ENCODE results near the gene HMCN2. TPM values are rescaled to one million over a fixed set of nuclear protein-coding genes. Genes with fewer than 3 reads are reported as not detected.
"Not testable (repeated sequence)": the region's sequence is repeated elsewhere in the genome, so short reads cannot be mapped to it uniquely, and the experiment has no call there.

Gene HMCN2
- polyA plus RNA-seq, 3 donors = 1.2 to 1.8 (median 1.6) TPM

DNA sequence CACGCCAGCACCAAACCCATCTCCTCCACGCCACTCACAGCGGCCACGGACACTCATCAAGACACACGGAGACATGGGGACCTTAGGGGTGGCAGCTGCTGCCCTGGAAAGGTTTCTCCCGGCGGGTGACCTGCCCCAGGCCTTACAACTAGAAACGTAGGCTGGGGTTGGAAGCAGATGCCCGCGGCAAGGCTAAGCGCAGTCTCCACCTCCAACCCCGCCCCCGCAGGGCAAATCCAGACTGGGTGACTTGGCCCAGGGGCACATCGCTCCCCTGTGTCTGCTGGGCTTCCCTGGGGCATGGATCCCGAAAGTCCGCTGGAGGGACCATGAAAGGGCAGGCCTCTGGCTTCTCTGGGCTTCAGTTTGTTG lies 167.2 kb downstream of the HMCN2 start:
- no peak for DNase-seq

DNA sequence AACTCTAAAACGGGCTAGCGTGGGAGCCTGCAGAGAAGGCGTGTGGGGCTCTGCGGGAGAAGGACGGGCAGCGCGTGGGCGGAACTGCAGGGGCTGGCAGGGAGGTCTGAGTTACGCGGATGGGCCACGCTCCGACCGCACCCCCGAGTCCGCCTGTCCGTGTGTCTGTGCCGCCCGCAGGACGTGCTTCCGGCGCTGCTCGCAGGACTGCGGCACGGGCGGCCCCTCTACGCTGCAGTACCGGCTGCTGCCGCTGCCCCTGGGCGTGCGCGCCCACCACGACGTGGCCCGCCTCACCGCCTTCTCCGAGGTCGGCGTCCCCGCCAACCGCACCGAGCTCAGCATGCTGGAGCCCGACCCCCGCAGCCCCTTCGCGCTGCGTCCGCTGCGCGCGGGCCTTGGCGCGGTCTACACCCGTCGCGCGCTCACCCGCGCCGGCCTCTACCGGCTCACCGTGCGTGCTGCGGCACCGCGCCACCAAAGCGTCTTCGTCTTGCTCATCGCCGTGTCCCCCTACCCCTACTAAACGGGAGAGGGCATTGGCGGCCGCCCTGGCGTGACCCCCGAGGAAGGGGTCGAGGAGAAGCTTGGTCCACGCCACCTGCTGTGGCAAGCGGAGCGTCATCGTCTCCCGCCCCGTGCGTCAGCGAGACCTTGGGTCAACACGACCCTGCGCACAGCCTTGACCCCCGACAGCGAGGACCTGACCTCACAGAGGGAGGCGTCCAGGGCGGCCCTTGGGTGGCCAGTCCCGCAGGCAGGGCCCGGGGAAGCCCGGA lies 167.8 kb downstream of the HMCN2 start:
- DNase-seq = no peak

DNA sequence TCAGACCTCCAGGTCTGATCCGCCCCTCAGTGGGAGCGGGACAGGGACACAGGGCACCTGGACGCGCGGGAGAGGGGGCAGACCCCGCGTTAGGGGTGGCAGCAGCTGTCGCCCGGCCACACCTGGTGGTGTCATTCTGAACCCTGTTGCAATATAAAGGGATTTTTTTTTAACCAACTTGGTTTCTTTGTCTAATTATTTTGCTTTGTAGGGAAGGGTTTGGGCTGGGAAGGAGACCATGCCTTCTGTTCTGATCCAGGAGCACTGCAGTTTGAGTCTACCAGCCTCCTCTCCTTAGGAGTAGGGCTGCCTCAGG lies 168.3 kb downstream of the HMCN2 start:
- no peak for DNase-seq

DNA sequence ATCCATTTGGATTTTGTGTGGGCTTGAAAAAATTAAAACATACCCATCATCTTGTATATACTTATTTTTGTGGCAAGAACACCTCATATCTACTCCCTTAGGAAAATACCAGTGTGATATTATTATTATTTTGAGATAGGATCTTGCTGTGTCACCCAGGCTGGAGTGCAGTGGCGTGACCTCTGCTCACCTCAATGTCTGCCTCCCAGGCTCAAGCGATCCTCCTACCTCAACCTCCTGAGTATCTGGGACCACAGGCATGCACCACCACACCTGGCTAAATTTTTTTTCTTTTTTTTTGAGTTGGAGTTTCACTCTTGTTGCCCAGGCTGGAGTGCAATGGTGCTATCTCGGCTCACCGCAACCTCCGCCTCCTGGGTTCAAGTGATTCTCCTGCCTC lies 169.1 kb downstream of the HMCN2 start:
- not testable (repeated sequence) for DNase-seq

DNA sequence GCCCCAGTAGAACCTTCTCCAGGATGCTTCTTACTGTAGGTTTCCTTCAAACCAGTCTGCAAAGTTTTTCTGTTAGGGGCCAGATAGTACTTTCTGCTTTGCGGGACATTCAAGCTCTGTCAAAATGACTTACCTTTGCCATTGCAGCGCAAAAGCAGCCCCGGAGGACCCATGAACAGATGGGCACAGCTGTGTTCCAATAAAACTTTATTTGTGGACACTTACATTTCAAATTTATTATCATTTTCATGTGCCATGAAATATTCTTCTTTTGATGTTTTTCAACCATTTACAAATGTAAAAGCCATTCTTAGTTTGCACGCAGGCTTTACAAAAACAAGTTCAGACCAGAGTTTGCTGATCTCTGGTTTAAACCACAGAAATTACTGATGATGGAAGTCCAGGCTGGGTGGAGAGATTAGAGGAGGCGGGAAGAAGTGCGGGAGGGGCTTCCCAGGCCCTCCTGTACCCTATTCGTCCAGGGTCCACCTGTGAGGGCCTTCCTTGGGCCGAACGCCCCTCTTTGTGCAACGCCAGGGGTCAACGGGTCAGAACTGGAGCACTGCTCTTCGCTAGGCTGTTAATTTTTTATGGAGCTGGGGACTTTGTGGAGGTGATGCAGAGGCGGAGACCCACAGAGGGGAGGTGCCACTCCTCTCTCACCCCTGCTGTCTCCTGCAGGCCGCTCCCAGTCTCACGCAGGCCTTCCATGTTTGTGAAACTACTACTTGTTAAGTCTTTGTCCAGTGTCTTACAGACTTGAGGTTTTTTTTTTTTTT lies 171.6 kb downstream of the HMCN2 start:
- DNase-seq = no peak

DNA sequence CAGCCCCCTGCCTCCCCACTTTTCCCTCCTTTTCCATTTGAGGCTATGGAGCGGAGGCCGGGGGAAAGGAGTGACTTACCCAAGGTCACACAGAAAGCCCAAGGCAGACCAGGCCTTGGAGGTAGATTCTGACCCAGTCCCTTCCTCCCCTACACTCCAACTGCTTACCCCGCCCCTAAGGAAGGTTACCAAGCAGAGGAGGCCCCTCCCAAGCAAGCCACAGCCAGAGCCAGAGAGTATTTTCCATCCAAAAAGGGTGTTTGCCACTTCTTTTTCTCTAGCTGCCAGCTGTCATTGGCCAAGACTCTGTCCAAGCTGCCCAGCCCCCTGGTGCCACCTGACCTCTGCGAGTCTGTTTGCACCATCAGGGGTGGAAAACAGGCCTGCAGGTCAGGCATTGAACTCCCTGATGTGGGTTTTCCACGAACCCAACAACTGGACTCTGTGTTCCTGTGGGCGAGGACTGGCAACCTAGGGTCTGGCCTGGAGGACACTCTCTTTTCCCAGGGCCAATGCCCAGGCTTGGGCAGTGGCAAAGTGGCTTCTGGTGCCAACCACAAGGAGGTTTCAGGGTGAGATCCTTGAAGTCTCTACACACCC lies 172.9 kb downstream of the HMCN2 start:
- DNase-seq = no peak

DNA sequence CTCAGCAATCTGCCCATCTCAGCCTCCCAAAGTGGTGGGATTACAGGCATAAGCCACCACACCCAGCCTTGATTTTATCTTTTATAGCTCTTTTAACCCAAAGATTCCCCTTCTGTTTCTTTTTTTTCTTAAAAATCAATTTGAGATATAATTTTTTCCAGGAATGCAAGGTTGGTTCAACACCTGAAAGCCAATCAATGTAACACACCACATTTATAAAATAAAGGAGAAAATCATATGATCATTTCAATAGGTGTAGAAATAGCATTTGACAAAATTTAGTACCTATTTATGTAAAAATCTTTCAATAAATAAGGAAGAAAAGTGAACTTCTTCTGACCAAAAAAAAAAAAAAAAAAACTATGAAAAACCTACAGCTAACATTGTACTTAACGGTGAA lies 175.5 kb downstream of the HMCN2 start:
- DNase-seq = no peak

DNA sequence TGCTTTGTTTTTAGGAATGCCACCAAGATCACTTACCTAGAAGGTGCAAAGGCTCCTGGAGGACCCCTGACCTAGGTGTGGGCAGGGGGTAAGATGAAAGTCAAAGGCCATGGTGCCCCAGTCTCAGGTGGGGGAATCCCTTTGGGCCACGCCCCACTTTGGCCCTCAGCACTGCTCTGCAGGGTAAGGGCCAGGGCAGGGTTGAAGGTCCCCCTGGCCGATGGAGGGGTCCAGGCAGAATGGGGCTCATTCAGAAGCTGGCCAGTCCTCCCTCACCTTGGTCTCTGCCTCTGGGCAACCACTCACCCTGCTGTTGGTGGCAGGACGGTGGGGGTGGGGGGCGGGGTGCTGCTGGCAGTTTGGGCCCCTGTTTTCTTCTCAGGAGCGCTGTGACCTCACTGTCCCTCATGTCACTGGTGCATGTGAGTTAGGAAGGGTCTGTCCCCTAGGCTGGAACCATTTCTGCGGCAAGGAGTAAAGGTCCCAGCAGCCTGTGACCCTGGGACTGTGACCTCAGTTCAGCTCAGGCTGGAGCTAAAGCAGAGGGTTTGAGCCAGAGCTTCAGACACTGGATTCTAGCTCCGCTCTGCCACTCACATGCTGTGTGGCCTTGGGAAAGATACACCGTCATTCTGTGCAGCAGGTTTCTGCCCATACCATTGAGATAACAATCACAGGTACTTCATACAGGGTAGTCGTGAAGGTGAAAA lies 177.3 kb downstream of the HMCN2 start:
- no peak for DNase-seq

DNA sequence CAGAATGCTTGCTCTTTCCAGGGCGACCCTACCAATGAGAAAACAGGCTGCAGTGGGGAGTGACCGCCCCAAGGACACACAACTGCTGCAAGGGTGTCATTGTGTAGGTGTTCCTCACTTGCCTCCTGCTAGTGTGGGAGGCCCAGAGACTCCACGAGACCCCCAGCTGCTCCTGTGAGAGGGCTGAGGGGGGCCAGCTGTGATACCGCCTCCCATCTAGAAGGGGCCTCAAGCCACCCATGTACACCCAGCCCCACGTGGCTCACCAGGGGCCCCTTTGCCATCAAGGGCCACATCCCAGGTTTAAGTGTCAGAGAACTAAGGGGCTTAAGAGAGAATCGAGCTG lies 177.9 kb downstream of the HMCN2 start:
- no peak for DNase-seq

DNA sequence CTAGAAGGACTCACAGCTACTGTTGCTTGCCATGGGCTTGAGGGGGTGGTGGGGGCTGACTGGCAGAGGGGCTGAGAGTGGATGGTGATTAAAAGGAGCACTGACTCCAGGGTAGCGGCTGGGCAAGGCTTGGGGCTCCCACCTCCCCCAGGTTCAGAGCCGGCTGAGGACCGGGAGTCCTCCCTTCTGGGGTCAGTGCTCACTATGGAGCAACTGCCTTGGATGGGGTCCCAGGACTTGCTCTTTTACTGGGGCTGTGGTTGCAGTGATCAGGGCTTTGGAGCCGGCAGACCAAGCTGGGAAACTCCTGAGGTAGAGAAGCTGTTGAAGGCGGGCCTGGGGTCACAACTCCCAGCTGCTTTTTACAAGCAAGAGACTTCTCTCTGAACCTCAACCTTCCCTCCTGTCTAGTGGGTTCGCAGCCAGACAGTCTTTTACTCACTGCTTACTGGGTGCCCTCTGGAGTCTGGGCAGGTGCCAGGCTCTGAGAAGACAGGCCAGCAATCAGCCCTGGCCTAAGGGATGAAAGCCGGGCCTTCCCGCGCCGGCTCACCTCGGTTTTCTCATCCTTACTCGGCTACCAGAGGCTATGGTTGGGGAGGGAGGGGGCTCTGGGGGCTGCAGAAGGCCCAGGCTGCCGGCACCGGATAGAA lies 178.4 kb downstream of the HMCN2 start:
- no peak for DNase-seq

DNA sequence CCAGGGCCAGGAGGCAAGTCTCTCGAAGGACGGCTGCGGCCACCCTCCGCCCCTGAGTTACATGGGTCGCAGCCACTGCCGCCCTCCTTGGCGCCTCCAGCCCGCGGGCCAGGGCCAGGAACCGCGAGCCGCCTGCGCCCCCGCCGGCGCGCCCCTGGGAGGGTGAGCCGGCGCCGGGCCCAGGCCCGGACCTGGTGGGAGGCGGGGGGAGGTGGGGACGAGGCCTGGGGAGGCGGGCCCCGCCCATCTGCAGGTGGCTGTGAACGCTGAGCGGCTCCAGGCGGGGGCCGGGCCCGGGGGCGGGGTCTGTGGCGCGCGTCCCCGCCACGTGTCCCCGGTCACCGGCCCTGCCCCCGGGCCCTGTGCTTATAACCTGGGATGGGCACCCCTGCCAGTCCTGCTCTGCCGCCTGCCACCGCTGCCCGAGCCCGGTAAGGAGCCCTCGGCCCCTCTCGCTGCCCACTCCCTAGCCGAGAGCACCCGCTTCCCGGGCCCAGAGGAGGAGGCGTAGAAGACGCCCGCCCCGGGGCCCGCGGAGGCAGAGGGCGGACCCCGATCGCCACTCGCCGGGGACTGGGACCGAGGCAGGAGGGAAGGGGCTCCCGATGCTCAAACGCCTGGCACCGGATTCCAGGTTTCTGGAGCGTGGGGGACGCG lies 179.1 kb downstream of the HMCN2 start, which contains the start of gene ASS1:
TSS of gene ASS1 (plus strand) at position 397 of the 657 bp plus-strand sequence. CDS start 7,268 bp downstream, outside the sequence.
- DNase-seq = no peak

DNA sequence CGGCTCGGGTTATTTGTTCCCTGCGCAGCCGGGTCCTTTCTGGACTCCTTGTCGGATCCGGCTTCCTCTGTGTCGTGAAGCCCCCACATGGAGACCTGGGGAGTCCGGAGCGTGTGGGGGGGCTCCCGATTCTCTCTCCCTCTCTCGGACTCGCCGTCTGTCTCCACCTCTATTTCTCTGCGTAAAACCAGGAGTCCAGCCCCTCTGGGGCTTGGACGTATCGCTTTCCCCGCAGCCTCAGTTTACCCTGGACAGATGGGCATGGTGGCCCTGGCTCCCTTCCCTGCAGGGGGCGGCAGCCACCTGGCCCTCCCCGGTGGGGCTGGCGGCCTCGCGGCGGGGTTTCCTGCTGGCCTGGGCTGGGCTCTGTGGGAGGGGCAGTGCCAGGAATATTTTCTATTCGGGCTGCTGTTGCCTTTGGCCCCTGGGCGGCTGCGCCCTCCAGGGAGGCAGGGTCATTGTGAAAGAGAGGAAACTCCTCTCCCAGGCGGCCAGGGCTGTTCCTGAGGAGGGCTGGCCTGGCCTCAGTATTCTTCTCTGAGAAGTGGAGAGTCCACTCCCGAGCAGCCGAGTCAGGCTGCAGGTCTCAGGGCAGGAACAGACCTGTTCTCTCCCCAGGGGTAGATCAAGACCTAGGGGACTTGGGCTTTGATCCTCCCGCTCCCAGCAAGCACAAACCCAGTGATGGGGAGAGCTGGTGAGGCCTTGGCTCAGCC lies 179.9 kb downstream of the HMCN2 start:
- no peak for DNase-seq

DNA sequence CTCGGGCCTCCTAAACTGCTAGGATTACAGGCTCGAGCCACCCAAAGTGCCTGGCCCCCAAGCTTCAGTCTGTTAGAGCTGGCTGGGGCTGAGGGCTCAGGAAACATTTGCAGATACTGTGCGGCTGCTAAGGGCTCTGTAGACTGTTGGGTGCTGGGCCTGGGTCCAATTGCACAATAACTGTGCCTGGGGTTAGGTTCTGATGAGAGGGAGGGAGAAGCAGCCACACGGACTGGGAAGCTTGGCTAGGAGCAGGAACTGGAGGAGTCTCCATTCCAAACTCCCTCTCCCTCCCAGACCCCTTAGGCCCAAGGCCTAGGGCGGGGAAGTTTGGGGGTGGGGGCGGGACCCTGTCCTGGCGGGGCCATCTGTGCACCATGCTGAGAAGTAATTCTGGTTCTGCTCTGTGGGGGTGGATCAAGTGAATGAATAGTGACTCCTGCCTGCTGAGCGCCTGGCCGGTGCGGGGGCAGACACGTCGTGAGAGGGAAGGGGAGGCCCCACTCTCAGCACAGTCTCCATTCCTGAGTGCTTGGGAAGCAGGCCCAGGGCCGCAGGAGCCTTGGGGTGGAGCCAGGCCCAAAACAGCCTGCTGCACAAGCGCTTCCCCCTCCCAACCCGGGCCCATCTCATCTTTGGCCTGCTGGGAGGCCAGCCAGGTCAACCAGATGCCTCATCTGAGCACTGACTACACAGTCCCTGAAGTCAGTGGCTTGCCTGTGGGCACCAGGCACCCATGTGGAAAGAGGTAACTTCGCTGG lies 180.7 kb downstream of the HMCN2 start:
- no peak for DNase-seq

DNA sequence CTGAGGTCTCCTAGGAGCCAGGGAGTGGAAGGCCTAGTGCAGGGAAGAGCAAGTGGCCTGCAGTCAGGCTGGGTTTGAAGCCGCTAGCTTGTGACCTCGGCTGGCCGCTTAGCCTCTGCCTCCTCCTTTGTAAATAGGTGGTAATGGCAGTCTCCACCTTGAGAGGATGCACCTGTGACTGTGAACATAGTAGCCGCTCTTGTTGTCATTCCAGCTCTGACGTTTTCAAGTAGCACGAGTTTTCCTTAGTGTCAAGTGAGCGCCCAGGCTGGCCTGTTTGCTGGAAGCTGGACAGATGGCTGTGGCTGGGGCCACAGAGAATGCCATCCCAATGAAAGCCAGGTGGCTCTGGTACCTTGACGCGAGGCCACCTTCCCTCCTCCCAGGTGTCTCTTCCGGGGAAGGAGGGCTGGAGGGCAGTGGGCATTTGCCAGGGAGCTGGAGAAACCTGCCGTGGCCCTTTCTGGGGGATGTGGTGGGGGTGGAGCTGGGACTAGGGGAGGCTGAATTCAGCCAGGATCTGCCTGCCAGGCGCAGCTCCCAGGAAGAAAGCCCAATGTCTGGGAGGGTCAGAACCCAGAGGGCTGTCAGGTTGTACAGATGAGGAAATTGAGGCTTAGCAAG lies 181.7 kb downstream of the HMCN2 start:
- DNase-seq = no peak

DNA sequence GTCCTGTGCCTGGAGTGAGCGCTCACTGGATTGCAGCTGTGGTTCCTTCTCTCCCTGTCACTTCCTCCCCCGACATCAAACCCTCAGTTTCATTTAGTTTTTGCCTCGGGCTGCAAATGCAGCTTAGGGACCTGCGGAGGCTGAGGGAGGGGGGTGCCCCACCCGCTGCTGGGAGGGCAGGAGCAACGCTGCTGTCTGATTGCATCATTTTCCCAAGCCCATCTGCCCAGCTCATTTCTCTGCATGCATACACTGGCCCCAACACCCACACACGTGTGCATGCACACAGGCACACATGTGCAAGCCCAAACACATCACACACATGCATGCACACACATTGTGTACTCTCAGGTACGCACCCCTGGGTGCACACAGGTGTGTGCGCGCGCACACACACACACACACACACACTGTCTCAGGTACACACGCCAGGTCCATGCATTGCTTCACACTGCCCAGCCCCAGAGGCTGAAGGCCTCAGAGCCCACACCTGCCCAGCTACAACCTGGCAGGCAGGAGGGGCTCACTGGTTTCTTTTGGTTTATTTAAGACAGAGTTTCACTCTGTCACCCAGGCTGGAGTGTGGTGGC lies 182.6 kb downstream of the HMCN2 start:
- no peak for DNase-seq

DNA sequence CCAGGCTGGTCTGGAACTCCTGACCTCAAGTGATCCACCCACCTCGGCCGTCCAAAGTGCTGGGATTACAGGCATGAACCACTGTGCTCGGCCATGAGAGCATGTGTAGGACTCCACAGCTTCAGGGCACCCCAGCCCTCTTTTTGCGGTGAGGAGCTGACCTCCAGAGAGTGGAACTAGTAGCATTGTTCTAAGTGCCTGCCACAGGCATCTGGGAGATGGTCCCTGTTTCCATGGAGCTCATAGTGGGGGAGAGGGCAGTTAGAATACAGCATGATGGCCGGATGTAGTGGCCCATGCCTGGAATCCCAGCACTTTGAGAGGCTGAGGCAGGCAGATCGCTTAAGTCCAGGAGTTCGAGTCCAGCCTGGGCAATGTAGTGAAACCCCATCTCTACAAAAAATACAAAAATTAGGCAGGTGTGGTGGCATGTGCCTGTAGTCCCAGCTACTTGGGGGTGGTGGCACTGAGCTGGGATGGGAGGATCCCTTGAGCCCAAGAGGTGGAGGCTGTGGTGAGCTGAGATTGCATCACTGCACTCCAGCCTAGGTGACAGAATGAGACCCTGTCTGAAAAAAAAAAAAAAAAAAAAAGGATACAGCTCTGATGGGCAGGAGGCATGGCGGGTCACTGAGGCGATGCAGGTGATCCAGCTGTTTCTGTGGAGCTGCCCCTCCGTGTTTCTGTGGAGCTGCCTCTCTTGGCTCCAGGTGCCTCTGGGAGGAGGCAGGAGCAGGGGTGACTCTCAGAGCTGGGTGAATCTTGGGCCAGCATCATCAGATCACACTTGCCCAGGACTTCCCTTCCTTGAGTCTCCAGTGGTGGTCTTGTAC lies 183.4 kb downstream of the HMCN2 start:
- DNase-seq = no peak

DNA sequence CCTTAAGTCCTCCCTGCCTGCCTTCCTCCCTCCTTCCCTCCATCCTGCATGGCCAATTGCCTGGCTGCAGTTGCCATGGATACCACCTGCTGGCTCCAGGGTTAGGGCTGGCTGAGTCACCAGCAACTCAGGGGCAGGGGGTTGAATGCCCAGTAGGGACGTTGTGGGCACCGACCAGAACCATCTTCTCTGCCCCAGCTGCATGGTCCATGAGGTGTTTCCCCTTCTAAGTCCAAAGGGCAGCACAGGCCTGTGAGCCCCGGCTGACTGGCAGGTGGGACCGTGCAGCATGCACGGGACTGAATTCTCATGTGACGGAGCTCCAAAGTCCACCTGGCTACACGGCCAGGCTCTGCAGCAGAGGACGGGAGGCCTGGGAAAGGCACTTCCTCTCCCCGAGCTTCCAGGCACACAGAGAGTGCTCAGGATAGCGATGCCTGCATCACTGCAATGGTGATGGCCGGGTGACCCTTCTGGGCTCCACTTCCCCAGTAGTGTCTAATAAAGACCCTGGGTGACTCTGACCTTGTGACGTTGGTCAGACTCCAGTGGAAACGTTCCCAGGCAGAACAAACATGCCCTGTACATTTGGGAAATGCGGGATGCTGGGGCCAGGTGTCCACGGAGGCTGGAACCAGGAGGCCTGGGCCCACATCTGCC lies 184.9 kb downstream of the HMCN2 start:
- DNase-seq = no peak

DNA sequence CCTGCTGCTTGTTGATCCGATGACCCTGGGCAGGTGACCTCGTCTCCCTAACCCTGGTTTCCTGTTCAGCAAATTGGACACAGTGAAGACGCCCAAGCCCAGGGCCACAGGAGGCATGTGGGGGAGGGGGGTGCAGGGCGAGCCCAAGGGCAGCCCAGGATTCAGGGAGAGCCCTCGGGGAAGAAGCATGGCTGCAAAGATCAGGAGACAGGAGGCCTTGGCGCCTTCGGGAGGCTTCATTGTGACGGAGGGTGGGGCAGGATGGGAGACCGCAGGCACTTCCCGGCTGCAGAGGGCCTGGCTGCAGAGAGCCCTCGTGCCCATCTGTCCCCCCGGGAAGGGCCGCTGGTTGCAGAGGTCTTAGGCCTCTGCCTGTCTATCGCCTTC lies 185.4 kb downstream of the HMCN2 start:
- no peak for DNase-seq

Data from renal pelvis (tissue), 4 donors.